Measurements from ENCODE around the gene FBXL12.

GRCh38 chr19:9862938-9863337 lies 44.1 kb upstream of the FBXL12 start:
- no peak for TF ChIP-seq CTCF (IDR thresholded peaks at IDR 0.05; ENCODE audit: low read length)
- no peak for TF ChIP-seq EZH2 (IDR thresholded peaks at IDR 0.05; ENCODE audit: borderline replicate concordance, low read length)

Measured in OCI-LY1 (cell line).